Smooth muscle cell (in vitro differentiated cells): ENCODE data around the gene SNX13. TPM values are rescaled to one million over a fixed set of nuclear protein-coding genes. Genes with fewer than 3 reads are reported as not detected.
"Not testable (repeated sequence)": the region's sequence is repeated elsewhere in the genome, so short reads cannot be mapped to it uniquely, and the experiment has no call there.

Source experiments
- DNase-seq: peaks from one replicate; lab custom pipeline; 2025; ENCODE audit not compliant: unreplicated experiment; lab: John Stamatoyannopoulos, UW
- H2AFZ ChIP-seq: fragments of 200-600 bp; sonication (generic); 2 replicates; pipeline ENCODE4 v1.6.0; 2016; ENCODE audit warnings: antibody characterized with exemption, low read depth, mild to moderate bottlenecking
- H3F3A ChIP-seq: fragments of 200-600 bp; sonication (generic); 2 replicates; pipeline ENCODE4 v1.6.0; 2017; ENCODE audit warnings: antibody characterized with exemption, low read depth
- H3K27ac ChIP-seq: fragments of 200-600 bp; sonication (generic); 2 replicates; pipeline ENCODE4 v1.5.1; 2016; ENCODE audit warnings: low read depth, mild to moderate bottlenecking
- H3K27me3 ChIP-seq: fragments of 200-600 bp; sonication (generic); 2 replicates; pipeline ENCODE4 v1.6.1; 2016; ENCODE audit warnings: low read depth, mild to moderate bottlenecking
- H3K36me3 ChIP-seq: fragments of 200-600 bp; sonication (generic); 2 replicates; pipeline ENCODE4 v1.5.1; 2016; ENCODE audit warnings: low read depth
- H3K4me1 ChIP-seq: fragments of 200-600 bp; sonication (generic); 2 replicates; pipeline ENCODE4 v1.5.1; 2016; ENCODE audit warnings: low read depth
- H3K4me2 ChIP-seq: fragments of 200-600 bp; sonication (generic); 2 replicates; pipeline ENCODE4 v1.6.0; 2016; ENCODE audit warnings: mild to moderate bottlenecking
- H3K4me3 ChIP-seq: fragments of 200-600 bp; sonication (generic); 2 replicates; pipeline ENCODE4 v1.5.1; 2016; ENCODE audit warnings: mild to moderate bottlenecking
- H3K79me2 ChIP-seq: fragments of 200-600 bp; sonication (generic); 2 replicates; pipeline ENCODE4 v1.6.0; 2016; ENCODE audit warnings: low read depth, mild to moderate bottlenecking
- H3K9ac ChIP-seq: fragments of 200-600 bp; sonication (generic); 2 replicates; pipeline ENCODE4 v1.6.0; 2016; ENCODE audit warnings: low read depth
- H3K9me3 ChIP-seq: fragments of 200-600 bp; sonication (generic); replicated peaks from 2 replicates; pipeline ENCODE4 v1.5.1; 2016; ENCODE audit warnings: low read depth
- H4K20me1 ChIP-seq: fragments of 200-600 bp; sonication (generic); 2 replicates; pipeline ENCODE4 v1.6.0; 2016; ENCODE audit warnings: low read depth
- CTCF ChIP-seq: fragments of 200-600 bp; sonication (generic); IDR thresholded peaks from 2 replicates; pipeline ENCODE4 v1.5.1; 2017; ENCODE audit warnings: borderline replicate concordance, mild to moderate bottlenecking, antibody characterized with exemption; ENCODE audit not compliant: insufficient read depth, poor library complexity, severe bottlenecking
- WGBS: methylation state at CpG from one replicate; pipeline ENCODE4 v1.1.7; 2016; ENCODE audit warnings: low lambda C conversion rate; 5-methylcytosine and 5-hydroxymethylcytosine counted together
- polyA plus RNA-seq: library from polyadenylated mRNA; unstranded; fragments of >200 nt; fragmentation: Nextera tagmentation; extraction: Ambion mirVana; gene quantifications from 2 replicates; pipeline ENCODE4 v1.2.1, GENCODE V29; 2016
- total RNA-seq: library from RNA; depleted of rRNA; stranded (reverse); fragments of >200 nt; gene quantifications from 2 replicates; pipeline ENCODE4 v1.2.3, GENCODE V29; 2014

Gene SNX13
- total and polyA plus RNA-seq, 2 experiments from 2014 or later = 17.0 to 59.6 TPM

DNA sequence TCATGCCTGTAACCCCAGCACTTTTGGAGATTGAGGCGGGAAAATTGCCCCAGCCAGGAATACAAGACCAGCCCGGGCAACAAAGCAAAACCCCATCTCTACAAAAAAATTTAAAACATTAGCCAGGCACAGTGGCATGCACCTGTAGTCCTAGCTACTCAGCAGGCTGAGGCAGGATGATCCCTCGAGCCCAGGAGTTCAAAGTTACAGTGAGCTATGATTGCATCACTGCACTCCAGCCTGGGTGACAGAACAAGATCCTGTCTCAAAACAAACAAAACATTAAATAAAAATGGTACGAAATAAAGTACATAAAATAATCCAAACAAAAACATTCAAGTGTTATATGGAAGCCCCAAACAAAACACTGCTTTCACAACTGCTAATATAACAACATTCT, 125.0 kb downstream of the SNX13 start:
- Histone ChIP-seq H3K4me1 (no peaks in the 10 kb centered on the region), H4K20me1 (peaks cover 12% of the 10 kb centered on the region), H3K9ac (no peak overlapping the region), H3K9me3 (peaks cover 13% of the 10 kb centered on the region), H3K79me2 (no peaks in the 10 kb centered on the region), H3K4me2 (no peak overlapping the region), H3F3A (no peaks in the 10 kb centered on the region), H3K27me3 (no peaks in the 10 kb centered on the region), H3K36me3 (peaks cover 12% of the 10 kb centered on the region), H3K27ac (no peak overlapping the region), H2AFZ (no peak overlapping the region), H3K4me3 (no peak overlapping the region)
- TF ChIP-seq CTCF = no peak
- no peak for DNase-seq
- 88% methylated on average over 4 of the region's 4 CpGs for WGBS

- Histone ChIP-seq H3K4me1 (no peaks in the 10 kb centered on the region), H3K4me2 (no peak overlapping the region), H3K4me3 (no peak overlapping the region), H3K27me3 (no peaks in the 10 kb centered on the region), H3K36me3 (peaks cover 12% of the 10 kb centered on the region), H3K9ac (no peak overlapping the region), H3K79me2 (no peaks in the 10 kb centered on the region), H3K27ac (no peak overlapping the region), H3K9me3 (peaks cover 13% of the 10 kb centered on the region), H2AFZ (no peak overlapping the region), H3F3A (no peaks in the 10 kb centered on the region), H4K20me1 (peaks cover 17% of the 10 kb centered on the region)
- 97% methylated on average over 1 of the region's 1 CpG for WGBS
- TF ChIP-seq CTCF = no peak
- no peak for DNase-seq
Measured at GRCh38 chr7:17814058-17814457, 126.2 kb downstream of the SNX13 start.

DNA sequence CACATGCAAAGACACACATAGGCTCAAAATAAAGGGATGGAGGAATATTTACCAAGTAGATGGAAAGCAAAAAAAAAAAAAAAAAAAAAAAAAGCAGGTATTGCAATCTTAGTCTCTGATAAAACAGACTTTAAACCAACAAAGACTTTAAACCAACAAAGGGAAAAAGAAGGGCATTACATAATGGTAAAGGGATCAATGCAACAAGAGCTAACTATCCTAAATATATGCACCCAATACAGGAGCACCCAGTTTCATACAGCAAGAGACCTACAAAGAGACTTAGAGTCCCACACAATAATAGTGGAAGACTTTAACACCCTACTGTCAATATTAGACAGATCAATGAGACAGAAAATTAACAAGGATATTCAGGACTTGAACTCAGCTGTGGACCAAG, 131.1 kb downstream of the SNX13 start:
- H3K4me2 ChIP-seq, H3K4me1 ChIP-seq, H3K27me3 ChIP-seq, H3K79me2 ChIP-seq, H3F3A ChIP-seq, H3K4me3 ChIP-seq, H2AFZ ChIP-seq, H3K36me3 ChIP-seq, H3K9ac ChIP-seq, H3K27ac ChIP-seq, DNase-seq: not testable (repeated sequence)
- Histone ChIP-seq H4K20me1 (peaks cover 12% of the 10 kb centered on the region), H3K9me3 (peaks cover 13% of the 10 kb centered on the region)

GRCh38 chr7:17807242-17807641, 133.1 kb downstream of the SNX13 start:
- Histone ChIP-seq H4K20me1 (peaks cover 12% of the 10 kb centered on the region), H3K27me3 (no peaks in the 10 kb centered on the region), H3K27ac (no peak overlapping the region), H3K4me2 (no peak overlapping the region), H3K79me2 (no peaks in the 10 kb centered on the region), H3K4me3 (no peak overlapping the region), H3K36me3 (peaks cover 7% of the 10 kb centered on the region), H3F3A (no peaks in the 10 kb centered on the region), H3K9ac (no peak overlapping the region), H3K9me3 (peaks cover 9% of the 10 kb centered on the region), H3K4me1 (no peaks in the 10 kb centered on the region), H2AFZ (no peak overlapping the region)
- DNase-seq = no peak
- no peak for TF ChIP-seq CTCF
- 64% methylated on average over 9 of the region's 9 CpGs for WGBS
